DND-41 (cell line): ENCODE data around the gene GPR61.

Source experiments
- ATAC-seq: fragments of 200-7000 bp; cut with Tn5 transposase; 3 replicates; pipeline ENCODE4 v1.9.1; 2021; ENCODE audit warnings: low read depth; ENCODE audit not compliant: insufficient read depth
- DNase-seq: peaks from one replicate; pipeline ENCODE4 v3.0.0-alpha.2; 2020
- H2AFZ ChIP-seq: 2 replicates; pipeline ENCODE4 v1.6.0; 2012; ENCODE audit warnings: low read depth, low read length
- H3K27ac ChIP-seq: 2 replicates; pipeline ENCODE4 v1.5.1; 2012; ENCODE audit warnings: low read length, inconsistent platforms
- H3K27me3 ChIP-seq: fragments of 200-600 bp; sonication (generic); 2 replicates; pipeline ENCODE4 v1.6.0; 2012; ENCODE audit warnings: low read length, mild to moderate bottlenecking, inconsistent platforms; ENCODE audit not compliant: insufficient read depth, poor library complexity
- H3K36me3 ChIP-seq: 2 replicates; pipeline ENCODE4 v1.5.1; 2012; ENCODE audit warnings: low read length, inconsistent platforms; ENCODE audit not compliant: insufficient read depth
- H3K4me1 ChIP-seq: 2 replicates; pipeline ENCODE4 v1.5.1; 2012; ENCODE audit warnings: mild to moderate bottlenecking, low read length; ENCODE audit not compliant: insufficient read depth
- H3K4me2 ChIP-seq: 2 replicates; pipeline ENCODE4 v1.6.0; 2012; ENCODE audit warnings: mild to moderate bottlenecking, moderate library complexity, low read length, inconsistent platforms; ENCODE audit not compliant: insufficient read depth
- H3K4me3 ChIP-seq, 2 experiments: fragments of 200-600 bp in 1 of 2; shearing (Covaris generic) in 1 of 2; 2 replicates each; pipeline ENCODE4 v1.5.1; 2012 to 2016; ENCODE audit warnings: inconsistent platforms in 2 of 2, low read length in 2 of 2, mild to moderate bottlenecking in 2 of 2, low read depth in 1 of 2, moderate library complexity in 1 of 2
- H3K79me2 ChIP-seq: 2 replicates; pipeline ENCODE4 v1.6.0; 2012; ENCODE audit warnings: low read length, inconsistent platforms; ENCODE audit not compliant: insufficient read depth
- H3K9ac ChIP-seq: 2 replicates; pipeline ENCODE4 v1.6.0; 2012; ENCODE audit warnings: low read depth, mild to moderate bottlenecking, inconsistent platforms, low read length, moderate library complexity
- H3K9me3 ChIP-seq: 2 replicates; pipeline ENCODE4 v1.5.1; 2012; ENCODE audit warnings: low read length, moderate library complexity, mild to moderate bottlenecking, inconsistent platforms; ENCODE audit not compliant: insufficient read depth, severe bottlenecking
- H4K20me1 ChIP-seq: 2 replicates; pipeline ENCODE4 v1.6.0; 2012; ENCODE audit warnings: low read length; ENCODE audit not compliant: insufficient read depth
- EZH2 ChIP-seq: IDR thresholded peaks from 3 replicates; pipeline ENCODE4 v1.6.1; 2012; ENCODE audit warnings: borderline replicate concordance, low read depth, mild to moderate bottlenecking, moderate library complexity, low read length, inconsistent platforms; ENCODE audit not compliant: severe bottlenecking
- TF ChIP-seq, protein P1 (sequence below): IDR thresholded peaks from 2 replicates; pipeline ENCODE4 v1.5.1; 2012; ENCODE audit warnings: borderline replicate concordance, low read length, moderate library complexity, mild to moderate bottlenecking; ENCODE audit not compliant: poor library complexity, severe bottlenecking; ENCODE audit errors: extremely low read depth

GPR61 gene

DNA sequence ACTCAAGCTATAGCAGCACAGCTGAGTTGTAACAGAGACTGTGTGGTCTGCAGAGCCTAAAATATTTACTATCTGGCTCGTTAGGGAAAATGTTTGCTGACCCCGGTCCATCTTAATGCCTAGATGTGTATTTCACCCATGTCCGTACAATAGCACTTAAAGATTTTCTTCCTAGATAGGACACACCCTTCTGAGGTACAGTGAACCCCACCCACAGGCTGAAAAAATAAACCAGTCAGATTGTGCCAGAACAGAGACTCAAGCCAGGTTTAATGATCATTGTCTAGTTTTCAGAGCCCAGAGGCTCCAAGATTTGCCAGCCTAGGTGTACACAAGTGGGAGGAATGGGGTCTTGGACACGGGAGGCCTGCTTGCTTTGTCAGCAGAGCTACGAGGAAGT is 35.7 kb upstream of the GPR61 start:
- Histone ChIP-seq H3K4me3 (no peak overlapping the region), H3K9me3 (no peaks in the 10 kb centered on the region), H3K4me2 (no peak overlapping the region), H3K27me3 (no peaks in the 10 kb centered on the region), H3K4me1 (peaks cover 25% of the 10 kb centered on the region), H3K79me2 (no peaks in the 10 kb centered on the region), H2AFZ (no peak overlapping the region), H3K27ac (no peak overlapping the region), H4K20me1 (0 out of 2 replicates have a peak, but pooled peaks cover 8% of the 10 kb centered on the region), H3K36me3 (peaks cover 21% of the 10 kb centered on the region), H3K9ac (no peak overlapping the region)
- ATAC-seq, result no peak
- TF ChIP-seq, protein P1, sequence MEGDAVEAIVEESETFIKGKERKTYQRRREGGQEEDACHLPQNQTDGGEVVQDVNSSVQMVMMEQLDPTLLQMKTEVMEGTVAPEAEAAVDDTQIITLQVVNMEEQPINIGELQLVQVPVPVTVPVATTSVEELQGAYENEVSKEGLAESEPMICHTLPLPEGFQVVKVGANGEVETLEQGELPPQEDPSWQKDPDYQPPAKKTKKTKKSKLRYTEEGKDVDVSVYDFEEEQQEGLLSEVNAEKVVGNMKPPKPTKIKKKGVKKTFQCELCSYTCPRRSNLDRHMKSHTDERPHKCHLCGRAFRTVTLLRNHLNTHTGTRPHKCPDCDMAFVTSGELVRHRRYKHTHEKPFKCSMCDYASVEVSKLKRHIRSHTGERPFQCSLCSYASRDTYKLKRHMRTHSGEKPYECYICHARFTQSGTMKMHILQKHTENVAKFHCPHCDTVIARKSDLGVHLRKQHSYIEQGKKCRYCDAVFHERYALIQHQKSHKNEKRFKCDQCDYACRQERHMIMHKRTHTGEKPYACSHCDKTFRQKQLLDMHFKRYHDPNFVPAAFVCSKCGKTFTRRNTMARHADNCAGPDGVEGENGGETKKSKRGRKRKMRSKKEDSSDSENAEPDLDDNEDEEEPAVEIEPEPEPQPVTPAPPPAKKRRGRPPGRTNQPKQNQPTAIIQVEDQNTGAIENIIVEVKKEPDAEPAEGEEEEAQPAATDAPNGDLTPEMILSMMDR, result no peak
- no peak for TF ChIP-seq EZH2
- DNase-seq, result no peak

DNA sequence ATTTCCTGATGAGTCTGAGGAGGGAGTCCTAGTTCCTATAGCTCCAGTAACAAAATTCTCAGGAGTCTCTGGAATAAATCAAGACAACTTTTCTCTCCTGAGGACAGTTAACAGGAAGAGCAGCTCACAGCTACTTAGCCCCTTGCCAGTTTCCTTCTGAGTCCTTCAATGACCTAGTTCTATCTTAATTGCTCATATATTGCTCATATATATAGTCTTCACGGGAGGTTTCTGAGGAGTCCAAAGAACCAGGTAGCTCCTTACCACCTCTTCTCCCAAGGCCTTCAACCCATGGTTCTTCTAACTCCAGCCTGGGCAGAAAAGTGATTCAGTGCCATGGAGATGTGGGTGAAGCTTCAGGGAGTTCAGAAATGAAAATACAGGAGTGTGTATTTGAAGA is 34.7 kb upstream of the GPR61 start:
- Histone ChIP-seq H2AFZ (no peak overlapping the region), H3K4me2 (no peak overlapping the region), H3K4me1 (peaks cover 32% of the 10 kb centered on the region), H3K9me3 (no peaks in the 10 kb centered on the region), H3K27me3 (peaks cover 4% of the 10 kb centered on the region), H3K4me3 (no peak overlapping the region), H3K79me2 (no peaks in the 10 kb centered on the region), H3K9ac (no peak overlapping the region), H4K20me1 (0 out of 2 replicates have a peak, but pooled peaks cover 7% of the 10 kb centered on the region), H3K36me3 (peaks cover 14% of the 10 kb centered on the region), H3K27ac (no peak overlapping the region)
- ATAC-seq (no peak), DNase-seq (no peak)
- no peak for TF ChIP-seq EZH2
- TF ChIP-seq, protein P1, result no peak

DNA sequence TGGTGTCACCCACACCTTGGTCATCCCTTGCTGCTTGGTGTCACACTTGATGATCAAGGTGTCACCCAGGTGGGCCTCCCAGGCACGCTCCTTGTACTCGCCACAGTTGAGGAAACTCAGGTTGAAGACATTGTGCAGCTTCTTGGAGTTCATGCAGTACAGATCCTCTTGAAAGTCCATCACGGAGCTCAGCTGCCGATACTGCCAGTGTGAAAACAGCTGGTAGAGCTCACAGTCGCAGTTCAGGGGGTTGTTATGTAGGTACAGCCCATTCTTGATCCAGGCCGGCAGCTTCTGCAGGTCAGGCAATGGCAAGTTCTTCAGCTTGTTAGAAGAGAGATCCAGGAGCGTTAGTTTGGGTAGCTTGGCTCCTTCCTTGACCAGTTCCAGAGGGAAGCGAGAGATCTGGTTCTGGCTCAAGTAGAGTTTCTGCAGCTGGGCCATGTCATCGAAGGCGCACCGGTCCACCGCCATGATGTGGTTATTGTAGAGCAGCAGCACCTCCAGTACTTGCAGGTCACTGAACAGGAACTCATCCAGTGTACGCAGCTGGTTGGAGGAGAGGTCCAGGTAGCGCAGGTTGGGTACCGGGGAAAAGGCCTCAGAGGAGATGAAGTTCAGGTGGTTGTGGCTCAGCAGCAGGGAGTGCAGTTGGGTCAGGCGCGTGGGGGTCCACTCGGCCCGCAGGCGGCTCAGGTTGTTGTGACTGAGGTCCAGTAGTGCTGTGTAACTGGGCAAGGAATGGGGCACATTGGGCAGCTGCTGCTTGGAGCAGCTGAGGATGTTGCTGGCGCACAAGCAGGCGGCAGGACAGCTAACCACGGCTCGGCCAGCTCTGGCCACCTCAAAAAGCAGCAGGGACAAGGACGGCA is 31.4 kb upstream of the GPR61 start:
- Histone ChIP-seq H3K9me3 (no peaks in the 10 kb centered on the region), H3K36me3 (no peaks in the 10 kb centered on the region), H3K4me2 (no peak overlapping the region), H4K20me1 (no peaks in the 10 kb centered on the region), H3K27ac (no peak overlapping the region), H3K4me1 (peaks cover 9% of the 10 kb centered on the region; the same call in 1 of the 2 replicates), H3K27me3 (peaks cover 12% of the 10 kb centered on the region), H3K9ac (no peak overlapping the region), H3K79me2 (no peaks in the 10 kb centered on the region), H3K4me3 (no peak overlapping the region), H2AFZ (no peak overlapping the region)
- TF ChIP-seq, protein P1, result no peak
- no peak for TF ChIP-seq EZH2
- DNase-seq (no peak), ATAC-seq (no peak)
